Activated T-helper 1 cell treated with anti-CD3 and anti-CD28 coated beads, Interleukin-2, amount 50 U/mL, for 16 hours (primary cell): ENCODE results near the gene CEP57L1.
"Not testable (repeated sequence)": the region's sequence is repeated elsewhere in the genome, so short reads cannot be mapped to it uniquely, and the experiment has no call there.

Experiments used
- DNase-seq, 2 donors: peaks; one replicate each; pipeline ENCODE4 v3.0.0-alpha.2; 2020; ENCODE audit warnings: low read depth in 1 of 2, low spot score in 1 of 2

CEP57L1 gene

DNA sequence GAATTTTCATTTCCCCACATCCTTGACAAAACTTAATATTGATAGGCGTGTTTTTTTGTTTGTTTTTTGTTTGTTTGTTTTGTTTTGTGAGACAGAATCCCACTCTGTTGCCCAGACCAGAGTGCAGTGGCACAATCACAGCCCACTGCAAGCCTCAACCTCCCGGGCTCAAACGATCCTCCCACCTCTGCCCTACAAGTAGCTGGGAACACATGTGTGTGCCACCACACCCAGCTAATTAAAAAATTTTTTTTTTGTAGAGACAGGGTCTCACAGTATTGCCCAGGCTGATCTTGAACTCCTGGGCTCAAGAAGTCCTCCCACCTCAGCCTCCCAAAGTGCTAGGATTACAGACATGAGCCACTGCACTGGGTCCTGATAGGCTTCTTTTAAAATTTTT is 9.2 kb downstream of the CEP57L1 start:
- no peak for DNase-seq

GRCh38 chr6:109105681-109106080 is 10.4 kb downstream of the CEP57L1 start:
- DNase-seq, result no peak

- not testable (repeated sequence) for DNase-seq
Measured at GRCh38 chr6:109109663-109110062, 14.4 kb downstream of the CEP57L1 start.

- DNase-seq, result not testable (repeated sequence)
Measured at GRCh38 chr6:109112663-109113062, 17.4 kb downstream of the CEP57L1 start.

DNA sequence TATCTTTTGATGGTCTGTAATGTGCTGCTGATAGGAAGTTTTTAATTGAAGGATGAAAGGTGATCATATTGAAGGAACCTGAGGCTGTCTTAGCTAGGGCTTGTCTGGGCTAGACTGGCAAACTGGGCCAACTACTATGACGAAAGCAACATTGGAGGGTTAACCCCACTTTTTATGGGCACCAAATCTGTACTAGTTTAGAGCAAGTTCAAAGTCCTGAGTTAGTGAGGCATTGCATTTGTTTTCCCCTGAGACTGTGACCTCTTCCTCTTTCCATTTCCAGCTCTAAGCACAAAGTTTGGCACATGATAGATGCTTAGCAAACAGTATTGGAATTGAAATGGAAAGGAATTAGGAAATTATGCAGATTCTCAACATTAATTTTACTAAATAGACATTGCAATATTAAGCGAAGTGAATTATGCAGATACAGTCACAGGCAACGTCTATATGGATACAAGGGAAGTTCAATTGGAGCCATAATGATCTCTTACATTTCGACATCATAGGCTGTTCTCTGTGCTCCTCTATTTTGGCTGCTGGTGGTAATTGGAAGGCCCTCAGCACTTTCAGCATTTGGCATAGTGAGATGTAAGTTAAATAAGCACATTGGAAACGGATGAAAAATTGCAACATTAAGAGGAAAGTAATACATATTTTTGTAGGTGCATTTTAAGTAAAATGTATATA is 22.2 kb downstream of the CEP57L1 start:
- DNase-seq, result no peak

DNA sequence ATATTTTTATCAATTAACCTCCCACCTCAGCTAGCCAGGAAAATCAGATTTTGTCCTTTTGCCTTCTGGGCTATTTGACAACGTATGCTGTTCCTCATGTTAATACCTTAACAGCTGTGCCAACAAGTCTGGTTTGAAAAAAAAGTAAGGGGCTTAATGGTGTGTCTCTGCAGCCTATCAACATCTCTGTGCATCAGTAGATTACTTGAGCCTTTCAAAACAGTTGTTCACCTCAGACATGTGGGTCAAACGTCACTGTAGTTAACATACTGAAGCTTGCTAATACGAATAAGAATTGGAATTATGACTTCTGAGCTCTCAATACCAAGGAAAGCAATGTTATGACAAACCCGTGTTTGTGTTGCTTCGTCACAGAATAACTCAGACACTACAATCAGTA is 23.0 kb downstream of the CEP57L1 start:
- no peak for DNase-seq

DNA sequence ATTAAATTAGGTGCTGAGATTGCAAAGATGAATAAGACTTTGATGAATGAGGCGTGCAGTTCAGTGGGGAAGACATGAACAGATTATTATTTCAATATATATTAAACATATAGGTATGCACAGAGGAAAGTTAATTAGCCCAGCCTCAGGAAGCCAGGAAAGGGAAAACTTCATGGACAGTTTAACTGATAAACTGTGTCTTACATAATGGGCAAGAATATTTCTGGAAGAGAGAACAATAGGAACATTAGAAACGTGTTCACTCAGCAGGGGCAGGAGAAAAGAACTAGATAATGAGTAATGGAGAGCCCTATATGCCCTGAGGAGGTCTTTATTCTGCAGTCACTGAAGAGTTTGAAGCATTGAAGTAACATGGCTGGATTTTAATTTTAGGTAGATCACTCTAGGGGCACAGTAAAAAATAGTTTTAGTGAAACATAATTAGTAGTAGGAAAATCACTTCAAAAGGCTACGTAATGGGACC is 23.6 kb downstream of the CEP57L1 start:
- DNase-seq, result no peak

DNA sequence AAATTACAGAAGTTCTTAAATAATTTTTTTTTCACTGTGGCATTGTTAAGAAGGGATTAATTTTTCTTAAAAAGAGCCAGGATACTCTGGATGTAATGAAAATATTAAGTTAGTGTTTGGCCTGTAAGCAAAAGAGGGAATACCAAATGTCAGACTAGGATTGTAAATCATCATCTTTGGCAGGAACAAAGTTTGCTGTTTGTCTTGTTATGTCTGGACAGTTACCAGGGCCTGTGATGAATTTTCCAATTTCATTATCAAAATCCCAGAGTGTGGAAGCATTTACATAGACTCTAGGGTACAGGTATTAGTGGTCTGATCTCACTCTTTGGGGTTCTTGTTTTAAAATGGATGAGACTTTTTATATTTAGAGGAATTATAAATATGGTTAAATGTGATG is 26.1 kb downstream of the CEP57L1 start:
- no peak for DNase-seq

DNA sequence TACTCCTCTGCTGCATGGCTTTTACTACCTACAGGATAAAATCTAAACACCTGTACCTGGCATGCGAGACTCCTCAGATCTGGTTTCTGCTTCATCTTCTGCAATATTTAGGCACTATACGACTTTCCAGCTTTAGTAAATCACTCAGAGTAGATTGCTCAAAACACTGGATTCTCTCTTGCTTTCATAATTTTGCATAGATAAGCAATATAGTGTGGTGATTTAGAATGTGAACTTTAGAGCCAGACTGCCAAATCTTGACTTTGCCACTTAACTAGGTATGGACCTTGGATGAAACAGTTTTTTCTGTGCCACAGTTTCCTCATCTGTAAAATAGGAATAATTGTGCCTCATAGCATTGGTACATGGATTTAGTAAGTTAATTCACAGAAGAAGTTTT is 28.9 kb downstream of the CEP57L1 start:
- no peak for DNase-seq

- no peak for DNase-seq
Measured at GRCh38 chr6:109125504-109125903, 30.2 kb downstream of the CEP57L1 start.

DNA sequence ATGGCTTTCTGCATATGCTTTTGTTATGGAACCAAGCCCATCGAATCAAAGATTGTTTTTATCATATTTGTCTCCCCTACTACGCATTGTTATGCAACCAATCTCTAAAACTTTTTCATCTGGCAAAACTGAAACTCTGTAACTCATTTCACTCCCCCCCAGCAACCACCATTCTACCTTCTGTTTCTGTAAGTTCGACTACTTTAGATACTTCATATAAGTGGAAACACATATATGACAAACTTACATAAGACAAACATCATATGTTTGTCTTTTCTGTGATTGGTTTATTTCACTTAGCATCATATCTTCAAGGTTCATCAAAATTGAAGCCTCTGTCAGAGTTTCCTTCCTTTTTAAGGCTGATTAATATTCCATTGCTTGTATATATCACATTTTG is 34.8 kb downstream of the CEP57L1 start:
- no peak for DNase-seq

- DNase-seq, result not testable (repeated sequence)
Measured at GRCh38 chr6:109135600-109135999, 40.3 kb downstream of the CEP57L1 start.

GRCh38 chr6:109136039-109136438 is 40.7 kb downstream of the CEP57L1 start:
- not testable (repeated sequence) for DNase-seq

DNA sequence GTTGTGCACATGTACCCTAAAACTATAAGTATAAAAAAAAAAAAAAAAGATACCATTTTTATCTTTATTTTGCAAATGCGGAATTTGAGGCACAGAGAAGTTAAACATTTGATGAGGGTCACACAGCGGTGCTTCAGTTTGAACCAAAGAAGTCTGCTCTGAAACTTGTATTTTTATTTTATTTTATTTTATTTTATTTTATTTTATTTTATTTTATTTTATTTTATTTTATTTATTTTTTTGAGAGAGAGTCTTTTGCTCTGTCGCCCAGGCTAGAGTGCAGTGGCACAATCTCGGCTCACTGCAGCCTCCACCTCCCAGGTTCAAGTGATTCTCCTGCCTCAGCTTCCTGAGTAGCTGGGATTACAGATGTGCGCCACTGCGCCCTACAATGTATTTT is 41.2 kb downstream of the CEP57L1 start:
- not testable (repeated sequence) for DNase-seq

- no peak for DNase-seq
Measured at GRCh38 chr6:109139109-109139508, 43.8 kb downstream of the CEP57L1 start.

GRCh38 chr6:109142067-109142466 is 46.8 kb downstream of the CEP57L1 start:
- DNase-seq, result not testable (repeated sequence)

DNA sequence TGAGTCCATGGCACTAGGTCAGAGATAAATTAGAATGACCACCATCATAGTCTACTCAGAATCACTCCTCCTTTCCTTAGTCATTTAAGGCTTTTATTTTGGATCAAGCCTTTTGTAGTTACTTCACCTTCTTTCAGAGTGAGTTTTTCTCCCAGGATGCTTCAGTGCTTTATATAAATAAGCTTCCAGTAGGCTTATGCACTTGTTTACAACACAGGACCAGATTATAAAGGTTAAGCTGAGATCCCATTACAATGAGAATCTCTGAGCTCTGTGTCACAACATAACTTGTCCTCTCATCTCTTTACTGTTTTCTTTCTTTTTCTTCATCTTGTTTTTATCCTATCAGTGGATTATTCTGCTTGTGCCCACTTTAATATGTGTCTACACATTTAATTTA is 47.9 kb downstream of the CEP57L1 start:
- DNase-seq, result no peak

GRCh38 chr6:109148251-109148650 is 52.9 kb downstream of the CEP57L1 start:
- not testable (repeated sequence) for DNase-seq

- not testable (repeated sequence) for DNase-seq
Measured at GRCh38 chr6:109148716-109149115, 53.4 kb downstream of the CEP57L1 start.

DNA sequence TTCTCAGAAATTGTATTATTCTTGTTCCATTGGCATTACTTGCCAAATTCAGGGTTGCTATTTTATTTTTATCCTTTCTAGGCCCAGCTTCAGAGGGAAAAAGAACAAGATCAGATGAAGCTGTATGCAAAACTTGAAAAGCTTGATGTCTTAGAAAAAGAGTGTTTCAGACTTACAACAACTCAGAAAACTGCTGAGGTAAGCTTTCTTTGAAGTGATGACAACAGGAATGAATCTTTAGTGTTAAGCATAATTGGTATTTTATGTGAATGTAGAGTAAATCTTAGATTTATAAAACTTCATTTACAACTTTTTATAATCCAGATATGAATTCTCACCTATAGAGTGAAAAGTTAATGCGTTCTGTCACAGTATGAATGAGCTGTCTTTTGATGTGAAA is 58.4 kb downstream of the CEP57L1 start:
- no peak for DNase-seq

DNA sequence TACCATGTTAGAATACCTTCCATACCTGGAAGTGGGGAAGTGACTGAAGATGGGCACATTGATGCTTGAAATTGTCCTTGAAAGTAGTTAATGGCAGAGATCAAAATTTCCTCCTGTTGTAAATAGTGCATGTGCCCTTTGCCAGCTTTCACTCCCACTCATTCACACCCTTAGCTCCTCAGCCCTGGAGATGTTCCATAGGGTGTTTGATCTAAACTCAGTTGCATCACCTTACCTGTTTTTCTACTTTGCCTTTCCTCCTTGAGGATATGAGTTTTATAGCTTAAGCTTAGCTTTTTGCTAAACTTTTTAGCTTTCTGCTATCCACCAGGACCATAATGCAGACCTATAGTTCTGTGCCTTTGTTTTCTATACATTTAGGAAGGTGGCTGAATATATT is 69.0 kb downstream of the CEP57L1 start:
- no peak for DNase-seq

DNA sequence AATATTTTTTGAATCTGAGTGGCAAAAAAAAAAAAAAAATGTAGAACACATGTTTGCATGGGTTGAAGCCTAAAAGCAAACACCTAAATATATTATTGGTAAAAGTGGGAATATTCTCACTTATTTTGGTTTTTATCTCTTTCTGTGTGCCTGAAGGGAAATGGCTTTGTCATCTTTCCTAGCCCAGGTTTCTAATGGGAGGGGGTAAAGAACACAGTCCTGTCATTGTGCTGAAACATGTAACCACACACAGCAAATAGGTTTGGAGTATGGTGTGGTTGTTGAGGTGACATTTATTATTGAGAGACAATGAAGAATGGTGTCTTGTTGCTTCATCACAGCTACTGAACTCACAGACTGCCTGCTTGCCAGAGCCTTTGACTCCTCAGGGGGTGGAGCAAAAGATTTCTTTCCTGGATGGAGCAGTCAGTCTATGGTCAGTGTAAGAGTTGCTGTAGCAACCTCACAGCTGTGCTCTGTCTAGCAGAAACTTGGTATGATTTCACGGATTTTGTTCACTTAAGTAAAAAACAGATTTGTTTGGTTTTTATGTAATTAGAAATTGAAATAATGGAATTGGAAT is 70.2 kb downstream of the CEP57L1 start:
- no peak for DNase-seq

GRCh38 chr6:109166673-109167072 is 71.4 kb downstream of the CEP57L1 start:
- no peak for DNase-seq
